HG03280 (cell line): ENCODE data around the gene SEPTIN10.

Source experiments
- ATAC-seq: cut with Tn5 transposase; IDR thresholded peaks from one replicate; pipeline ENCODE4 v1.9.1; 2021; ENCODE audit warnings: mild to moderate bottlenecking, moderate library complexity; ENCODE audit not compliant: unreplicated experiment

The SEPTIN10 gene

DNA sequence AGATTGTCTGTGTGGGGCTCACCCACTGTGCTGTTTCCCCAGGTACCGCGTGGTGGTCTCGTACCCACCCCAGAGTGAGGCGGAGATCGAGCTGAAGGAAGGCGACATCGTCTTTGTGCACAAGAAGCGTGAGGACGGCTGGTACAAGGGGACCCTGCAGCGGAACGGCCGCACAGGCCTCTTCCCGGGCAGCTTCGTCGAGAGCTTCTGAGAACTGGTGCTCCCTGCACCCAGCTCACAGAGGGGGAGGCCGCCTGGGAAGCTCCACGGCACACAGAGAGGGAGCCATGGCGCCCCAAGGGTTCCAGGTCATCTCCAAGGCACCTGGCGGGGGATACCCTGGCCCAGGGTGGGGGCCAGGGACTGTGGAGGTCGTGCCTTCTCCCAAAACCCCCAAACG lies 112.3 kb downstream of the SEPTIN10 start:
- no peak for ATAC-seq

DNA sequence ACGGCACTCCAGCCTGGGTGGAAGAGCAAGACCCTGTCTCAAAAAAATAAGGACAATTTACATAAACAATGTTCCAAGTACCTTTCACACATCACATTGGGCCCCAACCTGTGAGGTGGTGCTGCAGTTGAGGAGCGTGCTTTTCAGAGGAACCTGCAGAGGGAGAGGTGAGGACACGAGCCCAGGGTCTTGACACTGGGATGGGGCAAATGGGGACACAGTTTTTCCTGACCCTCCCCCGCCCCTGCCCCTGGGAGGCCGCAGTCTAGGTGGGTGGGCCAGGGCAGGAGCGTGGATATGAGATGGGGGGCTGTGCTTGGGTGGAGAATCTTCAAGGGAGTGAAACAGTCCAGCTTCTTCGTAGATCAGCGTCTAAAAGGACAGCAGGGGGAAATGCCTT lies 112.9 kb downstream of the SEPTIN10 start:
- no peak for ATAC-seq

DNA sequence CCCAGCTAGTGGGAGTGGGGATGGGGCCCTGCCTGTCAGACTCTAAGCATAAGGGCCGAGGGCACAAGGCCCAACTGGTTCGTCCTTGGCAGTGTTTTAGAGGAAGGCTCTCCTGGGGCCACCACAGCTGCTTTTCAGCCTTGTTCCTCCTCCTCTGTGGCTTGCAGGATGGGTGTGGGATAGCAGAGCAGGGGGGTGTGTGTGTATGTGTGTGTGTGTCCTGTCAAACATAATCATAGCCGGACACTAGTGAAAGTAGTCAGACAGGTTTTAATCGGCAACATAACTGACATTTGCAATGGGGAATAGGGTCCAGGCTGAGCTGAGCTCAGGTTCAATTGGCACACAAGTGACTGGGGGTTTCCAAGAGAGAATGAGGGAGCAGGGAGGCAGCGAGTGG lies 114.2 kb downstream of the SEPTIN10 start:
- no peak for ATAC-seq

DNA sequence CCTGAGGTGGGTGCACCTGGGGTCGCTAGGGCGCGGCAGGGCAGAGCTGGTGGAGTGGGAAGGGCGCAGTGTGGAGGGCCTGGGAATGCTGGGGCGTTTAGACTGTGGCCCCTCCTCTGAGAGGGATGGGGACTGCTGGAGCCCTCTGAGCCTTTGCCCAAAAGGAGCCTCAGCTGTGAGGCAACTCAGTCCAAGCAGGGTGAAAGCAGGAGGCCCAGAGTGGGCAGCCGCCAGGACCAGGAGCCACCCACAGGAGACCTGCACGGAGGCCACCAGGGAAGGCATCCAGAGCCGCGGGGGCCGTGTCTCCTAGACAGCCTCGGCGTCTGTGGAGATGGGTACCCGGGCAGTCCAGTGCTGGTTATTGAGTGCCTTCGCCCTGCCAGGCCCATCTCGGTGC lies 114.9 kb downstream of the SEPTIN10 start:
- no peak for ATAC-seq

DNA sequence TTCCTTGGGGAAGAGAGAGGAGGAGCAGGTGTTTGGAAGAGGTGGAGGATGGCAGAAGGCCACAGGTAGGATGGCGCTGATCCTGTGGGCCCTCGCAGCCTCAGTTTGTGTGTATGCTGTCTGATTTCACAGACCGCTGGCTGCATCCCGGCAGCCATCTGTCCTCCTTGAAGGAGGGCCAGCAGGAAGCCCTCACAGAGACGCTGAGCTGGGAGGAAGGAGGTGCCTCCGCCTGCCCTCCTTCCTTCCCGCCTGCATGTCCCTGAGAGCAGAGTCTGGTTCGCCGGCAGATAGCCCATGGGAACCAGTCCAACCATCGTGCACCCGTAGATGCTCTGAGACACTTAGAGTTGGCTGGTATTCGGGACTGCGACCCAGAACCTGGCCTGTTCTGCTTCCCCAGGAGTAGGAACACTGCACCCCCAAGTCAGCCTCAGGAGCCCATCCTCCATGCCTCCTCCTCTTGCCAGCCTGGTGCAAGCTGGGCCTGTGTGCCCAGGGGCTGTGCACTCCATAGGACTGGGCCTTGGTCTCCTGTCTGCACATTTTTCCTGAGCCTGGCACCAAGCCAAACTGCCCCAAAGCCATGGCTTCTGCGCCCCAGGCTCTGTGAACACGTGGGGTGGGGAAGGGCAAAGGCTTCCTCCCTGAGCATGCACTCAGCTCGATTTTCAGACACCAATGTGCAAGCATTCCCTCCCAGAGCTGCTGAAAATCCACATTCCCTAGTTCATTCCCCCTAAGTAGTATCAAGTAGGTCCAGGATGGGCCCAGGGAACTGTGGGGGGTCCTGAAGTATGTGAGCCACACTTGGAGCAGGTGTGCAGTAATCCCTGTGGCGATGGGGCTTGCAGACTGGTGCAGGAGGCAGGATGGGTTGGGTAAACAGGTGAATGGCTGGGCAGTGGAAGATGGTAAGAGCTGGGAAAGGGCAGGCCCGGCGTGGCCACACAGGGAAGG lies 115.6 kb downstream of the SEPTIN10 start:
- no peak for ATAC-seq

DNA sequence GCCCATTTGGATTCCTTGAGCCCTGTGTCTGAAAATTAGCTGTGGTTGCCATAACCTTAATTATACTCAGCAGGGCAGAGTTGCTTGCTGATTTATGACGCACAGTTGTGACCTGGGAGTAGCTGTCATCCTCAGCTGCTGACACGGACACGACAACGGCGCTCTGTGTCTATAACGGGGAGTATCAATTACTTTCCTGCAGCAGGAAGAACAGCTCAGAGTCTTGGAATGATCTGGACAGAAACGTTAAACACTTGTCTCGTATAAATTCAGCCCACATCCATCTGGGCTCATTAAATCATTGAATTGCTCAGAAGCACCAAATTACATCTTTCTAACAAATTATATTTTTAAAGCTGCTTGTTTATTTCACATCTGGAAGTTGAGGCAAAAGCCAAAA lies 116.3 kb downstream of the SEPTIN10 start:
- no peak for ATAC-seq

DNA sequence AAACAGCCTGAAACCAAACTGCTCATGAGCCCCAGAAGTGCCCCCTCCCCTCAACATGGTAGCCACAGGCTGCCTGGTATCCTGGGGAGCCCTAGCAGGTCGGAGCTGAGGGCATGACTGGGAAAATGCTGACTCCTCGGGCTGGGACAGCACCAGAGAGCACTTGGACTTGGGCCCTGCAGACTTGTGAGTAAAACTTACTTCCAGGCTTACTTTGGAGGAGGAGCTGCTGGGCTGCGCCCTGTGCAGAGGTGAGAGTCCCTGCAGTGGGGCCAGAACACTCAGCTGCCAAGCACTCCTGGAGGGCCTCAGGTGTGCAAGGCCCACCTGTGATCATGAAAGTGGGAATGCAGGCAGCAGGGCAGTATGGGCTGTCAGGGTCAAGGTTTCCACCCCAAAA lies 119.4 kb downstream of the SEPTIN10 start:
- ATAC-seq, result no peak

DNA sequence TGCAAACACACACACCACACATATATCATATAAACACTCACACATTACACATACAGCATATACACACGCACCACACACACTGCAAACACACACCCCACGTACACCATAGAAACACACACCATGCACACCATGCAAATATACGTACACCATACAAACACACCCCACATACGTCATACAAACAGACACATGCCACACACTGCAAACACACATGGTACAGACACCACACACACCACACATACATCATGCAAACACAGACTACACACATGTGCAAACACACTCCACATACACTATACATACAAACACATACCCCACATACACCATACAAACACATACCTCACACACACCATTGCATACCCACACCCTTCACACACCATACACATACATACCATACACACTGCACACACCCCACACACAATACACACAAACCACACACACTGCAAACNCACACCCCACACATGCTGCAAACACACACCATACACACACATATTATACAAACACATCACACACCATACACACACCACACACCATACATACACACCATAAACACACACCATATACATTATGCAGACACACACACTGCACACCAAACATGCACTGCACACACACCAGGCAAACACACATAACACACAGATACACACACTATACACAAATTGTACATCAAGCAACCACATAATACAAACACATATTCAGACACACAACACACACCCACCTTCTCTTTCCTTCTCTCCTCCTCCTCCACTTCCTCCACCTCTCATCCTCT lies 120.4 kb downstream of the SEPTIN10 start:
- ATAC-seq, result no peak
